ENCODE data around the gene ZNF462.
"Not testable (repeated sequence)": the region's sequence is repeated elsewhere in the genome, so short reads cannot be mapped to it uniquely, and the experiment has no call there.

Gene ZNF462

GRCh38 chr9:106976772-106977171, 113.8 kb downstream of the ZNF462 start:
- no peak overlapping the region for H3K4me3 ChIP-seq (ENCODE audit: extremely low read depth, insufficient read depth, low read length, poor library complexity, severe bottlenecking)
- H3K9me3 ChIP-seq (ENCODE audit: control insufficient read depth, low read length): no peaks in the 10 kb centered on the region
- no peak overlapping the region for H3K27ac ChIP-seq (ENCODE audit: low read depth, low read length, severe bottlenecking)
- H3K4me1 ChIP-seq (ENCODE audit: control insufficient read depth, insufficient read depth, low read length, poor library complexity, severe bottlenecking): no peaks in the 10 kb centered on the region
- 95 to 96% methylated on average over 3 to 4 of the region's 5 CpGs for WGBS, 2 experiments (ENCODE audit: insufficient coverage in 2 of 2)
- H3K36me3 ChIP-seq (ENCODE audit: control insufficient read depth, insufficient read depth, low read length): peaks cover 92% of the 10 kb centered on the region

DNA sequence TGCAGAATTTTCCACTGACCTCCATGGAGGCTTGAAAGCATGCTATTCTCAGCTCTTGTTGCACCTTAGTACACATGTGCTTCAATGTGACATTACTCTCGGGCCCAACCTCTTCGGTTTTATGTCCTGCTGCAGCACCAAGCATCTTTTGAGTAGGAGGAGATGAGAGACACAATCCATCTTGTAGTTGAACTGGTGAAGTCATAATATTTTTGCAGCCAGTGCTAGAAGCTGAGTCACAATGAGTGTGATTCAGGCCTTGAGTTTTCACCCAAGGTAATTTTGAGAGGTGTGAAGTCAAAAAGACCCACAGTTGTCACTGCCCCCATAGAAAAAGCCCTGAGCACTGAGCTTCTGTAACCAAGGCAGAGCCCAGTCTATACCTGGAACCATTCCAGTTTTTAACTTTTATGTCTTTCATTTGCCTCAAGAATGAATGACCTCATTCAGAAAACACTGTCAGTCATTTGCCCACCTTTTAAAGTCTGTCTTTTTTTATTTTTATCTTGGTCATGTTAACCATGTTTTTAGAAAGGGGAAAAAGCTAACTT, 117.7 kb downstream of the ZNF462 start:
- Histone ChIP-seq H3K4me3 (ENCODE audit: extremely low read depth, insufficient read depth, low read length, poor library complexity, severe bottlenecking) (no peak overlapping the region), H3K4me1 (ENCODE audit: control insufficient read depth, insufficient read depth, low read length, poor library complexity, severe bottlenecking) (peaks cover 8% of the 10 kb centered on the region), H3K9me3 (ENCODE audit: control insufficient read depth, low read length) (no peaks in the 10 kb centered on the region), H3K27ac (ENCODE audit: low read depth, low read length, severe bottlenecking) (no peak overlapping the region), H3K36me3 (ENCODE audit: control insufficient read depth, insufficient read depth, low read length) (peaks cover 89% of the 10 kb centered on the region)
- 100% methylated on average over 2 of the region's 2 CpGs for WGBS, 2 experiments (ENCODE audit: insufficient coverage in 2 of 2)

DNA sequence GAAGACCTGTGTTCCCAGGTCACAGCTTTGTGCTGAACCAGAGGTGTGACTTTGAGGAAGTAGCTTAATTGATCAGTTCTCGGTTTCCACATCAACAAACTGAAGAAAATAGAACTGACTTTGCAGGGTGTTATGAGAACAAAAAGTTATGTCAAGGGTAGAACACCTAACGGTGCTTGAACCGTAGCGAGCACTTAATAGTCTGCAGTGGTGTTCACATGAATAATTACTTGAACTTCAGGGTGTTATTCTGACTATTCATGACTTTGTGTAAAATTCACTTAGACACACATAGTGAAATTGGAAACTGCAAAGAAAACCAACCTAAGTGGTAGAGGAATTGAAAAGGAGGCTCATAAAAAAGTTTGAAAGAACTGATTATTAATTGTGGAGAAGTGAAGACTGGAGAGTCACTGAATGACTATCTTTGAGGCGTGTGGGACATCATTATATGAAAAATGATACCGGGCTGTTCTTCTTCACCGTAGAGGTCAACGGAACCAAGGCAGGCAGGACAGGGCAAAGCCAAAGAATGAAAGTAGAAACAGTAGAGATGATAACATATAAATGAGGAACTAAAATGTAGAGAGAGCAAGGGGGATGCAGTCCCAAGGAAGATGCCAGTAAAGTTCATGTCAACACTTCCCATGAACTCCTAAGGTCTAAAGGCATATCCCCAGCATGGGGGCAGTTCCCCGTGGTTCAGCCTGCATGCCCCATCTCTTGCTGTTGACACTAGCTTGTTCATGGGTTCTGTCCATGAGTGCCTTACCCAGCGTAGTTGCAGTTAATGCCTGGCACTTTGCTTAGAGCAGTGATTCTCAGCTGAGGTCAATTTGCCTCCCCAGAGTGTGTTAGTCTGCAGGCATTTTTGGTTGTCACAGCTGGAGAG, 118.7 kb downstream of the ZNF462 start:
- 92 to 94% methylated on average over 9 to 10 of the region's 10 CpGs for WGBS, 2 experiments (ENCODE audit: insufficient coverage in 2 of 2)
- Histone ChIP-seq H3K27ac (ENCODE audit: low read depth, low read length, severe bottlenecking) (no peak overlapping the region), H3K36me3 (ENCODE audit: control insufficient read depth, insufficient read depth, low read length) (peaks cover 89% of the 10 kb centered on the region)

GRCh38 chr9:106982636-106983035, 119.7 kb downstream of the ZNF462 start:
- H3K27ac ChIP-seq (ENCODE audit: low read depth, low read length, severe bottlenecking): no peak overlapping the region
- H3K9me3 ChIP-seq (ENCODE audit: control insufficient read depth, low read length): no peaks in the 10 kb centered on the region
- H3K36me3 ChIP-seq (ENCODE audit: control insufficient read depth, insufficient read depth, low read length): peaks cover 88% of the 10 kb centered on the region
- H3K4me3 ChIP-seq (ENCODE audit: extremely low read depth, insufficient read depth, low read length, poor library complexity, severe bottlenecking): no peak overlapping the region
- 92 to 99% methylated on average over 6 to 7 of the region's 9 CpGs for WGBS, 2 experiments (ENCODE audit: insufficient coverage in 2 of 2)
- H3K4me1 ChIP-seq (ENCODE audit: control insufficient read depth, insufficient read depth, low read length, poor library complexity, severe bottlenecking): peaks cover 8% of the 10 kb centered on the region

More for the DNA sequence above, 118.7 kb downstream of the ZNF462 start:
- no peak overlapping the region for H3K4me3 ChIP-seq (ENCODE audit: extremely low read depth, insufficient read depth, low read length, poor library complexity, severe bottlenecking)
- H3K9me3 ChIP-seq (ENCODE audit: control insufficient read depth, low read length): no peaks in the 10 kb centered on the region
- H3K4me1 ChIP-seq (ENCODE audit: control insufficient read depth, insufficient read depth, low read length, poor library complexity, severe bottlenecking): peaks cover 8% of the 10 kb centered on the region

GRCh38 chr9:106983346-106983745, 120.4 kb downstream of the ZNF462 start:
- Histone ChIP-seq H3K4me1 (ENCODE audit: control insufficient read depth, insufficient read depth, low read length, poor library complexity, severe bottlenecking) (peaks cover 8% of the 10 kb centered on the region), H3K4me3 (ENCODE audit: extremely low read depth, insufficient read depth, low read length, poor library complexity, severe bottlenecking) (no peak overlapping the region), H3K27ac (ENCODE audit: low read depth, low read length, severe bottlenecking) (no peak overlapping the region), H3K36me3 (ENCODE audit: control insufficient read depth, insufficient read depth, low read length) (peaks cover 88% of the 10 kb centered on the region), H3K9me3 (ENCODE audit: control insufficient read depth, low read length) (no peaks in the 10 kb centered on the region)
- no CpG with 5 or more reads among the region's 2 CpGs for WGBS, 2 experiments (ENCODE audit: insufficient coverage in 2 of 2)

- H3K4me1 ChIP-seq (ENCODE audit: control insufficient read depth, insufficient read depth, low read length, poor library complexity, severe bottlenecking); H3K27ac ChIP-seq (ENCODE audit: low read depth, low read length, severe bottlenecking); H3K4me3 ChIP-seq (ENCODE audit: extremely low read depth, insufficient read depth, low read length, poor library complexity, severe bottlenecking); H3K9me3 ChIP-seq (ENCODE audit: control insufficient read depth, low read length): not testable (repeated sequence)
- peaks cover 88% of the 10 kb centered on the region for H3K36me3 ChIP-seq (ENCODE audit: control insufficient read depth, insufficient read depth, low read length)
- WGBS, 2 experiments (ENCODE audit: insufficient coverage in 2 of 2): no CpG with 5 or more reads among the region's 2 CpGs
These were observed 126.9 kb downstream of the ZNF462 start for GRCh38 chr9:106989904-106990303.

- Histone ChIP-seq H3K4me3 (ENCODE audit: extremely low read depth, insufficient read depth, low read length, poor library complexity, severe bottlenecking) (no peak overlapping the region), H3K4me1 (ENCODE audit: control insufficient read depth, insufficient read depth, low read length, poor library complexity, severe bottlenecking) (no peaks in the 10 kb centered on the region), H3K27ac (ENCODE audit: low read depth, low read length, severe bottlenecking) (no peak overlapping the region), H3K36me3 (ENCODE audit: control insufficient read depth, insufficient read depth, low read length) (peaks cover 81% of the 10 kb centered on the region), H3K9me3 (ENCODE audit: control insufficient read depth, low read length) (no peaks in the 10 kb centered on the region)
- WGBS, 2 experiments (ENCODE audit: insufficient coverage in 2 of 2): 100% methylated on average over 1 to 3 of the region's 5 CpGs
These were observed 129.2 kb downstream of the ZNF462 start for GRCh38 chr9:106992186-106992585.

DNA sequence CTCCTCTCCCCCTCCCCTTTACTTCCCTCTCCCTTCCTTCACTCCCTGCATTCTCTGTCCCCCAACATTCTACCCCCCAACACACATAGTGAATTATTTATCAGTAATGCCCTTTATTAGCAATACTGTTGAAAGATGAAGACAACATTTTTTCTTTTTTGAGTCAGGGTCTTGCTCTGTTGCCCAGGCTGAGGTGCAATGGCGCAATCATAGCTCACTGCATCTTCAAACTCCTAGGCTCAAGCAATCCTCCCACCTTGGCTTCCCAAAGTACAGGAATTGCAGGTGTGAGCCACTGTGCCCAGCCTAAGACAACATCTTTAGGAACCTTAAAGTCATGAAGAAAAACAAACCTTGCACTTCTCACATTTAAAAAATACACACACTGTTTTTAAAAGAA, 130.6 kb downstream of the ZNF462 start:
- Histone ChIP-seq H3K4me3 (ENCODE audit: extremely low read depth, insufficient read depth, low read length, poor library complexity, severe bottlenecking) (no peak overlapping the region), H3K27ac (ENCODE audit: low read depth, low read length, severe bottlenecking) (no peak overlapping the region), H3K36me3 (ENCODE audit: control insufficient read depth, insufficient read depth, low read length) (peaks cover 80% of the 10 kb centered on the region), H3K9me3 (ENCODE audit: control insufficient read depth, low read length) (no peaks in the 10 kb centered on the region), H3K4me1 (ENCODE audit: control insufficient read depth, insufficient read depth, low read length, poor library complexity, severe bottlenecking) (no peaks in the 10 kb centered on the region)
- WGBS, 2 experiments (ENCODE audit: insufficient coverage in 2 of 2): 92 to 100% methylated on average over 1 of the region's 1 CpG

DNA sequence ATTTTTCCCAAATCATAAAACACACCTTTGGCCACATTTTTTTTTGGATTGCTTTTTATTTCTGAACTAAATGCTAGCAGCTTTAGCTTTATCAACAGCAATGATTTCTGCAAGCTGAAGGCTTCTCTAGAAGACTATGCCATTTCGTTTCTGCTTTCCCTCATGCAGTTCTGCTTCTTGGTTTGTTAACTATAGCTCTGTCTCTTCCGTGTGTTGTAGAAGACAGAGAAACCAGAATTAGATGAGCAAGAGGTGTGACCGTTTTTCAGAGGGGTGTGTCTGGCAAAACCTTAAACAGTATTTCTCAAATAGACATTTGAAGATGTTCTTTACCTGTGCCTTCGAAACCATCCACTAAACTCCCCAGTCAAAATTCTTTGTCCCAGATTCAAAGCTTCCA, 131.5 kb downstream of the ZNF462 start:
- Histone ChIP-seq H3K4me1 (ENCODE audit: control insufficient read depth, insufficient read depth, low read length, poor library complexity, severe bottlenecking) (no peaks in the 10 kb centered on the region), H3K9me3 (ENCODE audit: control insufficient read depth, low read length) (no peaks in the 10 kb centered on the region), H3K36me3 (ENCODE audit: control insufficient read depth, insufficient read depth, low read length) (peaks cover 77% of the 10 kb centered on the region), H3K27ac (ENCODE audit: low read depth, low read length, severe bottlenecking) (no peak overlapping the region), H3K4me3 (ENCODE audit: extremely low read depth, insufficient read depth, low read length, poor library complexity, severe bottlenecking) (no peak overlapping the region)
- 100% methylated on average over 1 to 3 of the region's 4 CpGs for WGBS, 2 experiments (ENCODE audit: insufficient coverage in 2 of 2)

GRCh38 chr9:107000218-107000617, 137.3 kb downstream of the ZNF462 start:
- H3K27ac ChIP-seq (ENCODE audit: low read depth, low read length, severe bottlenecking): no peak overlapping the region
- no peaks in the 10 kb centered on the region for H3K4me1 ChIP-seq (ENCODE audit: control insufficient read depth, insufficient read depth, low read length, poor library complexity, severe bottlenecking)
- no peak overlapping the region for H3K4me3 ChIP-seq (ENCODE audit: extremely low read depth, insufficient read depth, low read length, poor library complexity, severe bottlenecking)
- WGBS, 2 experiments (ENCODE audit: insufficient coverage in 2 of 2): 93 to 100% methylated on average over 2 of the region's 3 CpGs
- peaks cover 82% of the 10 kb centered on the region for H3K36me3 ChIP-seq (ENCODE audit: control insufficient read depth, insufficient read depth, low read length)
- H3K9me3 ChIP-seq (ENCODE audit: control insufficient read depth, low read length): no peaks in the 10 kb centered on the region

DNA sequence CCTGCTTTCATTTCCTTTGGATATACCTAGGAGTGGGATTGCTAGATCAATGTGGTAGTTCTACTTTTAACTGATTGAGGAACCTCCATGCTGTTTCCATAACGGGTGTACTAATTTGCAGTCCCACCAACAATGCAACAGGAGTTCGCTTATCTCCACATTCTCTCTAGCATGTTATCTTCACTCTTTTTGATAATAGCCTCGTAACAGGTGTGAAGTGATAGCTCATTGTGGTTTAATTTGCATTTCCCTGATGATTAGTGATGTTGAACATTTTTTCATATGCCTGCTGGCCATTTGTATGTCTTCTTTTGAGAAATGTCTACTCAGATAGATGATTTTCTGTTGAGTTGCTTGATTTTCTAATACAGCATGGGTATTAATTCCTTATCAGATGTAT, 142.2 kb downstream of the ZNF462 start:
- no CpG with 5 or more reads among the region's 3 CpGs for WGBS, 2 experiments (ENCODE audit: insufficient coverage in 2 of 2)
- no peaks in the 10 kb centered on the region for H3K4me1 ChIP-seq (ENCODE audit: control insufficient read depth, insufficient read depth, low read length, poor library complexity, severe bottlenecking)
- peaks cover 94% of the 10 kb centered on the region for H3K36me3 ChIP-seq (ENCODE audit: control insufficient read depth, insufficient read depth, low read length)
- no peak overlapping the region for H3K27ac ChIP-seq (ENCODE audit: low read depth, low read length, severe bottlenecking)
- H3K4me3 ChIP-seq (ENCODE audit: extremely low read depth, insufficient read depth, low read length, poor library complexity, severe bottlenecking): no peak overlapping the region
- H3K9me3 ChIP-seq (ENCODE audit: control insufficient read depth, low read length): no peaks in the 10 kb centered on the region
